ENCODE data around the gene MYOZ3. TPM values are rescaled to one million over a fixed set of nuclear protein-coding genes. Genes with fewer than 3 reads are reported as not detected.

MYOZ3 gene
- total RNA-seq, 1 experiment from 2014 or later: 0.10 TPM

DNA sequence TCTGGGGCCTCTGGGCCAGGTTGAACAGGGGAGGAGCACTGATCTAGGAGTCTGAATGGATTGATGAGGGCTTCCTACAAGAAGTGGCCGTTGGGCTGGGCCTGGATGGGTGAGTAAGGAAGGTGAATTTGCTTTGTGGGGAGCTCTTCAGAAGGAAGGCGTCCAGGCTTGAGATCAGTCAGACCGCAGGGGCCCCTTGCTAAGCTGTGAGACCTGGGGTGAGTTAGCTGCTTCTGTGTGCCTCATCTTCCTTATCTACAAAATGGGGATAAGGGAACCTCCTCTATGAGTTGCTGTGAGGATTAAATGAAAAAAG is 21.7 kb upstream of the MYOZ3 start:
- POLR2A ChIA-PET: no interaction called here
- Histone ChIP-seq H3K27me3 (ENCODE audit: insufficient read depth, low read length) (no peaks in the 10 kb centered on the region), H3K4me1 (ENCODE audit: control insufficient read depth in 1 of 2, insufficient read depth in 2 of 2, low read length in 2 of 2) (peaks cover 66 to 86% of the 10 kb centered on the region in 2 experiments), H4K20me1 (ENCODE audit: insufficient read depth) (no peaks in the 10 kb centered on the region), H3K79me2 (ENCODE audit: insufficient read depth, low read length) (no peaks in the 10 kb centered on the region), H3K27ac (ENCODE audit: low read depth, low read length) (no peak overlapping the region), H3K9me2 (ENCODE audit: insufficient read depth) (no peaks in the 10 kb centered on the region), H3K4me2 (ENCODE audit: low read length) (no peak overlapping the region; the same call in 1 of the 2 replicates), H3K36me3 (ENCODE audit: control insufficient read depth in 1 of 2, insufficient read depth in 2 of 2, low read length in 2 of 2) (no peaks in the 10 kb centered on the region), H2AFZ (ENCODE audit: low read depth, low read length, poor library complexity, severe bottlenecking) (no peak overlapping the region), H3K9me3 (ENCODE audit: control insufficient read depth in 1 of 2, insufficient read depth in 1 of 2, low read depth in 1 of 2, low read length in 2 of 2) (no peaks in the 10 kb centered on the region), H3K9ac (ENCODE audit: low read length) (no peak overlapping the region), H3K4me3 (replicated peaks in 1 of 2; ENCODE audit: low read depth in 1 of 2, low read length in 2 of 2) (no peak overlapping the region)
- RAD21 ChIA-PET (ENCODE audit: low non-redundant PET in 1 of 2, low total read pairs in 2 of 2, uncharacterized antibody in 2 of 2, unreplicated experiment in 2 of 2): no interaction called here
- TF ChIP-seq RAD21 (IDR thresholded peaks at IDR 0.05; ENCODE audit: low read depth) (no peak), TCF7L2 (IDR thresholded peaks at IDR 0.05; ENCODE audit: borderline replicate concordance, extremely low read depth, insufficient read depth, insufficient read length) (no peak), ELF1 (IDR thresholded peaks at IDR 0.05; ENCODE audit: borderline replicate concordance, low read depth) (no peak), CEBPB (IDR thresholded peaks at IDR 0.05; ENCODE audit: low read depth) (no peak), EGR1 (IDR thresholded peaks at IDR 0.05; ENCODE audit: low read depth) (no peak), POLR2A (IDR thresholded peaks at IDR 0.05; ENCODE audit: borderline replicate concordance, extremely low read depth, insufficient read depth, insufficient read length) (no peak), POLR2AphosphoS5 (IDR thresholded peaks at IDR 0.05; ENCODE audit: low read depth, low read length) (no peak), FOSL1 (IDR thresholded peaks at IDR 0.05; ENCODE audit: low read depth) (no peak), SIN3A (IDR thresholded peaks at IDR 0.05; ENCODE audit: low read depth) (no peak), EZH2phosphoT487 (IDR thresholded peaks at IDR 0.05; ENCODE audit: borderline replicate concordance) (no peak), YY1 (IDR thresholded peaks at IDR 0.05; ENCODE audit: extremely low read depth, insufficient replicate concordance, low read depth, low read length) (no peak), CBX3 (IDR thresholded peaks at IDR 0.05; ENCODE audit: low read depth) (no peak), ZFX (IDR thresholded peaks at IDR 0.05) (no peak), SP1 (IDR thresholded peaks at IDR 0.05; ENCODE audit: low read depth) (no peak), JUND (IDR thresholded peaks at IDR 0.05) (no peak)
- TF ChIP-seq, protein P1, sequence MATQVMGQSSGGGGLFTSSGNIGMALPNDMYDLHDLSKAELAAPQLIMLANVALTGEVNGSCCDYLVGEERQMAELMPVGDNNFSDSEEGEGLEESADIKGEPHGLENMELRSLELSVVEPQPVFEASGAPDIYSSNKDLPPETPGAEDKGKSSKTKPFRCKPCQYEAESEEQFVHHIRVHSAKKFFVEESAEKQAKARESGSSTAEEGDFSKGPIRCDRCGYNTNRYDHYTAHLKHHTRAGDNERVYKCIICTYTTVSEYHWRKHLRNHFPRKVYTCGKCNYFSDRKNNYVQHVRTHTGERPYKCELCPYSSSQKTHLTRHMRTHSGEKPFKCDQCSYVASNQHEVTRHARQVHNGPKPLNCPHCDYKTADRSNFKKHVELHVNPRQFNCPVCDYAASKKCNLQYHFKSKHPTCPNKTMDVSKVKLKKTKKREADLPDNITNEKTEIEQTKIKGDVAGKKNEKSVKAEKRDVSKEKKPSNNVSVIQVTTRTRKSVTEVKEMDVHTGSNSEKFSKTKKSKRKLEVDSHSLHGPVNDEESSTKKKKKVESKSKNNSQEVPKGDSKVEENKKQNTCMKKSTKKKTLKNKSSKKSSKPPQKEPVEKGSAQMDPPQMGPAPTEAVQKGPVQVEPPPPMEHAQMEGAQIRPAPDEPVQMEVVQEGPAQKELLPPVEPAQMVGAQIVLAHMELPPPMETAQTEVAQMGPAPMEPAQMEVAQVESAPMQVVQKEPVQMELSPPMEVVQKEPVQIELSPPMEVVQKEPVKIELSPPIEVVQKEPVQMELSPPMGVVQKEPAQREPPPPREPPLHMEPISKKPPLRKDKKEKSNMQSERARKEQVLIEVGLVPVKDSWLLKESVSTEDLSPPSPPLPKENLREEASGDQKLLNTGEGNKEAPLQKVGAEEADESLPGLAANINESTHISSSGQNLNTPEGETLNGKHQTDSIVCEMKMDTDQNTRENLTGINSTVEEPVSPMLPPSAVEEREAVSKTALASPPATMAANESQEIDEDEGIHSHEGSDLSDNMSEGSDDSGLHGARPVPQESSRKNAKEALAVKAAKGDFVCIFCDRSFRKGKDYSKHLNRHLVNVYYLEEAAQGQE (IDR thresholded peaks at IDR 0.05; ENCODE audit: low read depth): no peak
- TF ChIP-seq, protein P2, sequence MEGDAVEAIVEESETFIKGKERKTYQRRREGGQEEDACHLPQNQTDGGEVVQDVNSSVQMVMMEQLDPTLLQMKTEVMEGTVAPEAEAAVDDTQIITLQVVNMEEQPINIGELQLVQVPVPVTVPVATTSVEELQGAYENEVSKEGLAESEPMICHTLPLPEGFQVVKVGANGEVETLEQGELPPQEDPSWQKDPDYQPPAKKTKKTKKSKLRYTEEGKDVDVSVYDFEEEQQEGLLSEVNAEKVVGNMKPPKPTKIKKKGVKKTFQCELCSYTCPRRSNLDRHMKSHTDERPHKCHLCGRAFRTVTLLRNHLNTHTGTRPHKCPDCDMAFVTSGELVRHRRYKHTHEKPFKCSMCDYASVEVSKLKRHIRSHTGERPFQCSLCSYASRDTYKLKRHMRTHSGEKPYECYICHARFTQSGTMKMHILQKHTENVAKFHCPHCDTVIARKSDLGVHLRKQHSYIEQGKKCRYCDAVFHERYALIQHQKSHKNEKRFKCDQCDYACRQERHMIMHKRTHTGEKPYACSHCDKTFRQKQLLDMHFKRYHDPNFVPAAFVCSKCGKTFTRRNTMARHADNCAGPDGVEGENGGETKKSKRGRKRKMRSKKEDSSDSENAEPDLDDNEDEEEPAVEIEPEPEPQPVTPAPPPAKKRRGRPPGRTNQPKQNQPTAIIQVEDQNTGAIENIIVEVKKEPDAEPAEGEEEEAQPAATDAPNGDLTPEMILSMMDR (IDR thresholded peaks at IDR 0.05 in 2 of 3, conservative IDR thresholded peaks at IDR 0.05 in 1 of 3; ENCODE audit: borderline replicate concordance in 1 of 3, insufficient read depth in 1 of 3, low read depth in 2 of 3, low read length in 2 of 3): no peak
- TF ChIP-seq, protein P3, sequence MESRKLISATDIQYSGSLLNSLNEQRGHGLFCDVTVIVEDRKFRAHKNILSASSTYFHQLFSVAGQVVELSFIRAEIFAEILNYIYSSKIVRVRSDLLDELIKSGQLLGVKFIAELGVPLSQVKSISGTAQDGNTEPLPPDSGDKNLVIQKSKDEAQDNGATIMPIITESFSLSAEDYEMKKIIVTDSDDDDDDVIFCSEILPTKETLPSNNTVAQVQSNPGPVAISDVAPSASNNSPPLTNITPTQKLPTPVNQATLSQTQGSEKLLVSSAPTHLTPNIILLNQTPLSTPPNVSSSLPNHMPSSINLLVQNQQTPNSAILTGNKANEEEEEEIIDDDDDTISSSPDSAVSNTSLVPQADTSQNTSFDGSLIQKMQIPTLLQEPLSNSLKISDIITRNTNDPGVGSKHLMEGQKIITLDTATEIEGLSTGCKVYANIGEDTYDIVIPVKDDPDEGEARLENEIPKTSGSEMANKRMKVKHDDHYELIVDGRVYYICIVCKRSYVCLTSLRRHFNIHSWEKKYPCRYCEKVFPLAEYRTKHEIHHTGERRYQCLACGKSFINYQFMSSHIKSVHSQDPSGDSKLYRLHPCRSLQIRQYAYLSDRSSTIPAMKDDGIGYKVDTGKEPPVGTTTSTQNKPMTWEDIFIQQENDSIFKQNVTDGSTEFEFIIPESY (IDR thresholded peaks at IDR 0.05; ENCODE audit: extremely low read depth, insufficient replicate concordance, low read length): no peak
- TF ChIP-seq, protein P4, sequence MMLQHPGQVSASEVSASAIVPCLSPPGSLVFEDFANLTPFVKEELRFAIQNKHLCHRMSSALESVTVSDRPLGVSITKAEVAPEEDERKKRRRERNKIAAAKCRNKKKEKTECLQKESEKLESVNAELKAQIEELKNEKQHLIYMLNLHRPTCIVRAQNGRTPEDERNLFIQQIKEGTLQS (IDR thresholded peaks at IDR 0.05): no peak
- TF ChIP-seq, protein P5, sequence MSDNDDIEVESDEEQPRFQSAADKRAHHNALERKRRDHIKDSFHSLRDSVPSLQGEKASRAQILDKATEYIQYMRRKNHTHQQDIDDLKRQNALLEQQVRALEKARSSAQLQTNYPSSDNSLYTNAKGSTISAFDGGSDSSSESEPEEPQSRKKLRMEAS (IDR thresholded peaks at IDR 0.05): no peak
- CTCF ChIA-PET: interaction anchor here (1.3 kb wide), 1 partner anchor 18 kb away, joined by 4 read pairs; no protein-coding TSS in a partner anchor
- ATAC-seq: no peak
- no TSS peak for BruUV-seq (replicated peaks)
- intact Hi-C loops (cut with micrococcal nuclease): no loop called here
- no peak for DNase-seq (ENCODE audit: low read depth, low spot score)

Data from HCT116 (cell line).